Stimulated activated CD8-positive, alpha-beta memory T cell treated with anti-CD3 and anti-CD28 coated beads, Interleukin-4, amount 100 ng/mL, for 48 hours (primary cell): ENCODE results near the gene LCN1.

Source experiments
- DNase-seq: peaks from one replicate; pipeline ENCODE4 v3.0.0-alpha.2; 2020

The LCN1 gene

DNA sequence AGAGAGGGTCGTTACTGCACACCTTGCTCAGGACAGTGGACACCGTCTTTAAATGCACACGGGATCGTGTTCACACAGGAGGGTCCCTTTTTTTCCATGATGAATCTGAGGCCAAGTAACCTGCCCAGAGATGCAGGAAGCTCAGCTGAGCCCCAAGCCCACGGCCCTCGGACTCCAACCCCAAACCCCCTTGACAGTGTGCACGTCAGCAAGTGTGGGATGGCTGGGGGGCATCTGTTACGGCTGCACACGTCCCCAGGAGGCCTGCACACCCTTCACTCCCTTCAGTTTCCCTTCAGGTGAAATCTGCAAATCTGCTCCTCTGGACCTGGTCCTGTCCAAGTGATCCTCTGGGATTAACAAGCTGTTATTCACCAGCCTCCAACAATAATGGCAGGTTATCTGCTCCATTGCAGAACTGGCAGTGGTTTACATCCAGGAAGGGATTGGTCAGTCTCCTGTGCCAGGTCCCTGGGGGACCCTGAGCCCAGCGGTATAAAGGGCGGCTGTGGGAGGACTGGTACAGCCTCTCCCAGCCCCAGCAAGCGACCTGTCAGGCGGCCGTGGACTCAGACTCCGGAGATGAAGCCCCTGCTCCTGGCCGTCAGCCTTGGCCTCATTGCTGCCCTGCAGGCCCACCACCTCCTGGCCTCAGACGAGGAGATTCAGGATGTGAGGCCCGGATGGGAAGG lies at the start of gene LCN1:
Gene LCN1 (plus strand): TSS at position 525 of the 692 bp plus-strand sequence. CDS start 58 bp downstream, at position 583.
- no peak for DNase-seq

DNA sequence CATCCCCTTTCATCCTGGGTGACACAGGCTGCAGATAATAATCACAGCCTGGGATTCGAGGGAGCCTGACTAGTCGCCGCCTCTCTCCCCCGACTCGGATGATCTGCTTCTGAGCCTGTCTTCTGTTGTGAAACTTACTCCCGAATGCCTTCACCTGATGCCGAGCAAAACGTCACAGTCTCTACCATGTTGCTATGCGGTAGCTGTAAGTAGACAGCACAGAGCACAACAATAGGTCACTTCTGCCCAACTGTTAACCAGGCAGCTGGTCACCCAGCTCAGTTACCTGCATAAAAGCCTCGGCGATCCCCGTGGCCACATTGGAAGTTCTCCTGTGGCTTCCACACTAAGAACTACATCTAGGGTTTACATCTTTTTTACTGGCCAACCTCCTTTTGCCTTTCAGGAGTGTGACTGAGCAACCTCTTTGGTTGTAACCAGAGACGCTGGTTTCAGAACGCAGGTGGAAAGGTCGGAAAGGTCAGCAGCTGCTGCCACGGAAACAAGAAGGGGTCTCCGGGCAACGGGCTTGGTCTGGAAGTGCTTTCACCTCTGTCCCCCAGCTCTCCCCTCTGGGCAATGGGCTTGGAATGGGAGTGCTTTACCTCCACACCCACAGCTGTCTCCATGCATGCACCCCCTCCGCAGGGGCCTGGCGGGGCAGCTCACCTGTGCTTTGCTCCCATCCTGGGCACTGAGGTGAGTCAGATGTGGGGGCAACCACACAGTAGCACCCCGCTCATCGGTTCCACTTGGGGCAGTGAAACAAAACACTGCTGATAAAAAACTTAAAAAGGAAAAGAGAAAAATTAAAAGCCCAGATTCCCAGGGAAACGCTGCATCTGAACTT lies 49.2 kb upstream of the LCN1 start:
- DNase-seq, result no peak

DNA sequence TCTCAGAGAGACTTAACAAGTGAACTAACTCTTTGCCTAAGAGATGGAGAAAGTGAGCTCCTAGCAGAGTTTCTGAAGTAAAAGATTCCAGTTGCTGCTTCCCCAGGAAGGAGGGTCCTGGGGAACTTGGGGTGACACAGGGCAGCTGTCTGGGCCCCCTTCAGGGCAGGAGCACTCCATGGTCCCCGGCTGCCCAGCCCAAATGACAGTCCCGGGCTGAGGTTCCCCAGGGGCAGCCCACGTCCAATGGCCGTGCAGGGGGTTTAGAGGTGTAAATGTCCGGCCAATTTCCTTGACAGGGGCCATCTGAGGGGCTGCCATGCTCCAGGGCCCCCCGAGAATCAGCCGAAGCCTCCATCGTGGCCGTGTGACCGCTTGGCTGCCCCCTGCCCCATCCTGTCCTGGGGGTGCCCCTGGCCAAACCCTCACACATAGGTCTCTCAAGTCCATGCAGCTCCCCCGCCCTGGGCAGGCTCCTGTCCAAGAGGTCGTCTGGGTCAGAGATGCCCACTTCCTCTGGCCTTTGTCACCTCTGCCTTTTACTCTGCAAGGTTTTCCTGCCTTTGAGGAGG lies 47.2 kb upstream of the LCN1 start:
- DNase-seq, result no peak

DNA sequence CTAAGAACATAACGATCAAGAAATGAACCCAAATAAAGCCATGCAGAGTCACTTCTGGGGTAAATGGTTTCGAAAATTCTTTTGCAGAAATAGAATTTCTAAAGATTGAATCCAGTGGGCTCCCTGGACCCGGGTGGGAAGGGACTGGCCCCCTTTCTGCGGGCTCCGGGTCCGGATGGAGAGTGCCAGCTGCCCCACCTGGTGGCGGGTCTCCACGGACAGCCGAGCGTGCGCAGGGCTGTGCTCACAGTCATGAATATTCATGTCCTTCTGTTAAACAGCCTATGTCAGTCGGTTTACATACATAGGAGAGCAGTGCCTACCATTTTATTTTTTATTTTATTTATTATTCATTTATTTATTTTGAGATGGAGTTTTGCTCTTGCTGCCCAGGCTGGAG lies 46.3 kb upstream of the LCN1 start:
- DNase-seq, result peak; percentile 48

DNA sequence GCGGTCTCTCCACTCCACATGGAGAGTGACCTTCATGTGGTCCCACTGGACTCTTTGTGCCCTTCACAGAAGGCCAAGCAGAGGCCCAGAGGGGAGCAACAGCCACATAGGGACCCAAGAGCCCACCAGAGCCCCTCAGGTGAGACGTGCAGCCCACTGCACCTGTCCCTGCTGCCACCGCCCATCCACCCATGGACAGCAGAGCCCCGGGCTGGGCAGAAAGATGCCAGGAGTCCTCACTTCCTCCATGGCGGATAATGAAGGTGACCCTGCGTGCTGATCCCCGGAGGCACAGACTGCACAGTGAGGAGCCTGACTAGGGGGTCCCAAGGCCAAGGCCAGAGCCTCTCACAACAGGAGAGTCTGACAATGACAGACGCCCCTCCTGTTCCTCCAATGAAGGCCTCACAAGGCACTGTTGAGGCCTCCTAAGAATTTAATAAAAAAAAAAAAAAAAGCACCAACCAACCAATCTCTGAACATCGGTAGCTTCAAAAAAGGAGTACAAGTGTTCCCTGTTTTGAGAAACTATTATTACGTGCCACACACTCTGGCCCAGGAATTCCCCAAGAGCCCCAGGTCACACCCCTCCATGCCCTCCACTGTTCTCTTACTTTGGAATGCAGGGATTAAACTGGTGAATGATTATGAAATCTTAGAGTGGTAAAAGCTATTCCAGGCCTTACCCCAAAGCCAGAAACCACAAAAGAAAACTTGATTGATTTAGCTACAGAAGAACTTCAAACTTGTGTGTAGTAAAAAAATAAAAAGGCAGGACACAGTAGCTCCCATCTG lies 44.5 kb upstream of the LCN1 start:
- DNase-seq, result no peak

DNA sequence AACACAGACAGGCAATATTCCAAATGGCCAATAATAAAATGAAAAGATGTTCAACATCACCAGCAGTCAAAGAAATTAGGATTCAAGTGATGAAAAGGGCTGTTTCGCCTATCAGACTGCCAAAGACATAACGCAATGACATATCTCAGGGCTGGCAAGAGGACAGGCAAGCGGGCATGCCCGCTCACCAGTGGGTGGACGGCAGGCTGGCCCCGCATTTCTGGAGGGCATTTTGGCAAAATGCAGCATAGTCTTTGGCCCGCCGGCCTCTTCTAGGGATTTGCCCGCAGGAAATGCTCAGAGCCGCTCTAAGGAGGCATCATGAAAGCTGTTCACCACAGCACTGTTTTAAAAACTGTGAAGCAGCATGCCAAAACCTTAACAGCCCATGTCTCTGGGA lies 43.0 kb upstream of the LCN1 start:
- DNase-seq, result no peak

DNA sequence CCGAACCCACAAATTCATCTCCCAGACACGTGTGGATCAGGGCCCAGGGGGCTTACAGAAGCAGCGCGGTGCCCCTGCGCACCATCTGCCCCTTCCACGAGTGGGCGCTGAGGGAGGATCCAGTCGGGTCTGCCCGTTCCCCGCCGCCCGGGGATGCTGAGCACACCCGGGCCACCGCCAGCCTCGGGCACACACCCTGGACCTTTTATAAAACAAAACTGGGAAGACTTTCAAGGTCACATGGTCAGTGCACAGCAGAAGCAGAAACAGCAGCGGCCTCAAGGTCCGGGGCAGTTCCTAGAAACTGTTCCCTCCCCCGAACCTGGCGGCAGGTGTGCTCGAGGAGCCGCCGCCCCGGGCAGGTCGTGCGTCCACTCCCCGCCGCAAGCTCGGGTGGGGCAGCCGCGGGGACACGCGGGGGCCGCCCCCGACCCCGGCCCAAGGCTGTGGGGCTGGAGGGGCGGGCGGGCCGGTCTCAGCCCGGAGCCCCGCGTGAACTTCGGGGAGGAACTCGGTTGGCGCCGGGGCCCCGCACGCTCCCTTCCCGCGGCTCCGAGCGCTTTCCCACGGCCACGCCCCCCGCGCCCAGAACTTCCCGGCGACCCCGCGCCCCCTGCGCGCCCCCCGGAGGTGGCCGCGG lies 42.3 kb upstream of the LCN1 start:
- no peak for DNase-seq

DNA sequence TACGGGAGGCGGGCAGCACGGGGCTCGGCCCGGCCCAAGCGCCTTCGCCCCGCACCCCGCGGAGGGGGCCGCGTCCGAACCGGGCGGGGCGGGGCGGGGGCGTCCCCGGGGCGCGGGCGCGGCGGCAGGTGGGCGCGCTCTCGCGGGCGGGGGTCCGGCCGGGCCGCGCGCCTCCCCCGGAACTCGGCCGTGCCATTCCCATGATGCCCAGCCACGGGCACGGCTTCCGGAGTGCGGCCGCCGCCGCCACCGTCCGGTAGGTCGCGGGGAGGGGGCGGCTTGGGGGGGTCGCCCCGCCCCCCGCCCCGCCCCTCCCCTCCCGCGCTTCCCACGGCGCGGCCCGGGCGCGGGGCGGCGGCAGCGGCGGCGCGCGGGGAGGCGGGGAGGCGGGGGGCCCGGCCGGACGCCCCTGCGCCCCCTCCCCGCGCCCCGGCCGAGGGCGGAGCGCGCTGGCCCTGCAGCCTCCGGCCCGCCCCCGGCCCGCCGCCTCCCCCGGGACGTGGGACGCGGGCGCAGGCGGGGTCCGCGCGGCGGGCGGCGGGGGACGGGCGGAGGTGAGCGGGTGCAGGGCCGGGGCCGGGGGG lies 41.7 kb upstream of the LCN1 start, which contains the start of gene PPP1R26:
Gene PPP1R26 (plus strand): TSS at position 314 of the 584 bp plus-strand sequence. CDS start 4,729 bp downstream, outside the sequence.
- no peak for DNase-seq

DNA sequence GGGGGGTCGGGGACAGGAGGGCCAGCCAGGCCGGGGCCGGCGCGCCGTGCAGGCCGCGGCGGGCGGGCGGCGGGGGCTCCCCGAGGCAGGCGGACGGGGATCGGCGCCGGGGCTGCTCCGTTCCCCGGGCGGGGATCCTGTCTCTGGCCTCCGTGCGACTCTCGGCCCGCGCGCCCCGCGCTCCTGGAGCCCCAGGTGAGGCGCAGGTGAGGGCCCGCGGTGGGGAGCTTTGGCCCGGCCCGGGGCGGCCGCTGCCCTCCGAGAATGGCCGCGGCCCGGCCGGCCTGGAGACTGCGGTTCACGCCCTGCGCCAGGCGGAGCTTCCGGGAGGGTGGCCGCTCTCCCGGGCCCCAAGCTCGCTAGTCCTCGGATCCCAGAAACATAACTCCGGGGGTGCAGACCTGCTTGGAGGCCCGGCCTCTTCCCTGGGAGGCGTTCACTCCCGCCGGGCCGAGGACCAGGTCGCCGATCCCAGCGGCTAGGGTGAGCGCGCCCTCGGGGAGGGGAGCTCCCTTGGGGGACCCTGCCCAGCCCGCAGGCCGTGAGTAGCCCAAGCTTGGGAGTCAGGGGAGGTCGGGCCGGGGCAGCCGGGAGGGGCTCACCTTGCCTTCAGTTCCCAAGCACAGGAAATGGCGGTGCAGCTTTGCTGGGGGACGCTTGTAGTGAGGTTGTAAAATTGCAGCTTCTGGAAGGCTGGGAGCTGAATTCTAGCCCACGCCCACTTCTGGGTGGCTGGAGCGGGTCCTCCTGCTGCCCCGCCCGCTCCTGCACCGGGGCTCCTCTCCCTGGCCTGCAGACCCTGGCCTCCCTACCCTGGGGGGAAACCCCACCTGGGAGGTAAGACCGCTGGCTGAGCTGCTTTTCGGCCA lies 40.9 kb upstream of the LCN1 start:
- DNase-seq, result peak; percentile 28

DNA sequence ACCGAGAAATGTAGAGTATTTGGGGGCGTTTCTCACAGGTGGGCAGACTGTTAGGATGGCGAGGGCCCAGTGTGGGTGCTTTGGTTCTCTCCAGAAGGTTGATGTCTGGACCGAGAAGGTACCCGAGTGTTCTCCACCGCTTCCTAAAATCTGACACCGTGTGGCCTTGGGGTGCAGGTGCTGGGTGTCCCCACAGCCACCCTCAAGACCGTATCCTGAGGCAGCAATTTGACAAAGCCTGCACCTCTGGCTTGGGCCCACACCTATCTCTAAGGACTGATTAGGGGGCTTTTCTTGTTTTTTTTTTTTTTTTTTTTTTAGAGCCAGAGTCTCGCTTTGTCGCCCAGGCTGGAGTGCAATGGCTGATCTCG lies 40.3 kb upstream of the LCN1 start:
- DNase-seq, result no peak

DNA sequence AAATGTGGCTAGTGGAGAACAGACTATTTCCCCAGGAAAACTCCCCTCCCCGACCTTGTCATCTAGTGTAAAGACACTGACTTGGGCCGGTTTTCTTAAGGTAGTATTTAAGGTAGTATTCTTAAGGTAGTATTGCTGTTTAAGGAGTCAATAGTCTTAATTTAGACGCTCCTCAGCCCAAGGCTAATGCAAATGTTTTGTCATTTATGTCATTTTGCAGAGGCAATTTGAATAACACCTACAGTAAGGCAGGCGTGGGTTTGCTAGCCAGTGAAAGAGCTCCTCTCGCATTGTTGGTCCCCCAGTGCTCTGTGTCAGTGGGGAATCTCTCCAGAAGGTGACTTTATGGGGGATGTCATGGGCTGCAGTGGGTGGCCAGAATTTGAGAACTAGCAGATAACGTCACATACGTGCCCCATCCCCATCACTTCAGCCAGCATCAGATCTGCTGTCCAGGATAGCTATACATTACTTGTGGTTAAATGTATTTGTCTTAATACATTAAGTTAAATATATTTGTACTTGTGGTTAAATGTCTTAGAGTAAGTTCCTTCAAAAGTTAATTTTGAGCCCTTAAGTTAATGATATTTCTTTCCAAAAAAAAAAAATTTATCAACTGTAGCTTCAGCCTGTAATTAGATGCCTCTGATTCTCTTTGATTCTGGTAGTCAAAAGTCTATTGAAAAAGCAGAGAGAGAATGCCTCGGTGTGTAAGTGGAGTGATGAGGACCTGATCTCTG lies 39.1 kb upstream of the LCN1 start:
- DNase-seq, result no peak

DNA sequence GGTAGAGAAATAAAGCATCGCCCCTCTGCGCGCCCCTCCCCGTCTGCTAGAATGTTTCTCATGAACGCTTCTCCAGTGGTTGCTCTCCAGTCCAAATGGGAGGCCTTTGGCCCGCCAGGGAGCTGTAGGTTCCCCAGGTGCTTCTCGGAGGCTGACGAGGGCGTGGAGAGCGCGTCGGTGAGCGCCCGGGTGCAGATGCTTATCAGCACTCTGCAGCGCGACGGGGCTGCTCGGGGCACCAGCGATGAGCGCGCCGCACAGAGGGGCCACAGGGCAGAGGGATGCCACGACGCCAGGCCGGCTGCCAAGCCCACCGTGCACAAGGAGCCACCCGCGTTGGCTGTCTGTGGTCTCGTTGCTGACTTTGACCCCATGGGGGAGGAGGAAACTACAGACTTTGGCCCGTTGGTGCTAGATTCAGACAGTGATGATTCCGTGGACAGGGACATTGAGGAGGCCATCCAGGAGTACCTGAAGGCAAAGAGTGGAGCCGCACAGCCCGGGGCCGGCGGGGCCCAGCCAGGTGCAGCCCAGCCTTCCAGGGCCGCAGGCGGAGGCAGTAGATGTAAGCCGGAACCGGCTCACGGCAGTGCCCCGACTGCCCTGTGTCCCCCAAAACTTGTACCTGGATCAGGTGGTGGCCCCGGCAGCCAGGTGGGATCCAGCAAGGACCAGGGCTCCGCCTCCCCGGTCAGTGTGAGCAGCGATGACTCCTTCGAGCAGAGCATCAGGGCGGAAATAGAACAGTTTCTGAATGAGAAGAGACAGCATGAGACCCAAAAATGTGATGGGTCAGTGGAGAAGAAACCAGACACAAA lies 36.6 kb upstream of the LCN1 start:
- no peak for DNase-seq

DNA sequence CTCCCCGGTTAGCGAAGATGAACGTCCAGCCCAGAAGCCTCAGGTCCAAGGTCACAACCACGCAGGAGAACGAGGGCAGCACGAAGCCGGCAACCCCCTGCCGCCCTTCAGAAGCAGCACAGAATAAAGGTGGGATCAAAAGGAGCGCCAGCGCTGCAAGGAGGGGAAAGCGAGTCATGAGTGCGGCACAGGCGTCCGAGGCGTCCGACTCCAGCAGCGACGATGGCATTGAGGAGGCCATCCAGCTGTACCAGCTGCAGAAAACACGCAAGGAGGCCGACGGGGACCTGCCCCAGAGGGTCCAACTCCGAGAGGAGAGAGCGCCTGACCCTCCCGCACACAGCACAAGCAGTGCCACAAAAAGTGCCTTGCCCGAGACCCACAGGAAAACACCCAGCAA lies 35.9 kb upstream of the LCN1 start:
- DNase-seq, result no peak

DNA sequence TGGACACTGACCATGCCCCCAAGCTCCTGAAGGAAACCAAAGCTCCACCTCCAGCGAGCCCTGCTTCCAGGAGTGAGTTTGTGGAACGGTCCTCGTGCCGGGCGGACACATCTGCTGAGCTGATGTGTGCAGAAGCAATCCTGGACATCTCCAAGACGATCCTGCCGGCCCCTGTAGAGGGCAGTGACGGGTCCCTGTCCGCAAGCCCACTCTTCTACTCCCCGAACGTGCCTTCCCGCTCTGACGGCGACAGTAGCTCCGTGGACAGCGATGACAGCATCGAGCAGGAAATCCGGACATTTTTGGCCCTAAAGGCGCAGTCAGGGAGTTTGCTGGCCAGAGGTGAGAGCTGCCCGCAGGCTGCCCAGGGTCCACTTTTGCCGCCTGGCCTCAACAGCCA lies 35.4 kb upstream of the LCN1 start:
- DNase-seq, result no peak

DNA sequence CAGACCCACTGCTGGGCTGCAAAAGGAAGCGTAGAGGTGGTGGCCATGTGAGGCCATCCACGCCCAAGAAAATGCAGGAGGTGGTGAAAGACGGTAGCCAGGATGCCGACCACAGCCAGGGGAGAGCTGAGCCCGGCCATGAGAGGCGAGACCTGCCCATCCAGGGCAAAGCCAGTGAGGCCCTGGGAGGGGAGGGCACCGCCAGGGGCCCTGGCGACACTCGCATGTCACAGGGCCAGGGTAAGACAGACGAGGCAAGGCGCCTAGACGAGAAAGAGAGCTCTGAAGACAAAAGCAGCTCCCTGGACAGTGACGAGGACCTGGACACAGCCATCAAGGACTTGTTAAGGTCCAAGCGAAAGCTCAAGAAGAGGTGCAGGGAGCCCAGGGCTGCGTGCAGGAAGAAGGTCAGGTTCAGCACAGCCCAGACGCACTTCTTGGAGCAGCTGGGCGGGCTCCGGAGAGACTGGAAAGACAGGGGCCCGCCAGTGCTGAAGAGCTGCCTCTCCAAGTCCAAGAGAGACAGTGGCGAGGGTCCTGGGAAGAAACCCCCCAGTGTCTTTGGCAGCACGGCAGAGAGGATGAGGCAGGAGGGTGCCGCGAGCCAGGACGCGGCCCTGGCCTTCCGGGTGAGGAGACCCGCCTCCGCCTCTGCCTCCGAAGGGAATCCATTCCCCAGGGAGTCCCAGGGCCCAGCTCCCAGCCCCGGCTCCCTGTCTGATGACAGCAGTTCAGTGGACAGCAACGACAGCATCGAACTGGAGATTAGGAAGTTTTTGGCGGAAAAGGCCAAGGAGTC lies 34.8 kb upstream of the LCN1 start:
- no peak for DNase-seq

DNA sequence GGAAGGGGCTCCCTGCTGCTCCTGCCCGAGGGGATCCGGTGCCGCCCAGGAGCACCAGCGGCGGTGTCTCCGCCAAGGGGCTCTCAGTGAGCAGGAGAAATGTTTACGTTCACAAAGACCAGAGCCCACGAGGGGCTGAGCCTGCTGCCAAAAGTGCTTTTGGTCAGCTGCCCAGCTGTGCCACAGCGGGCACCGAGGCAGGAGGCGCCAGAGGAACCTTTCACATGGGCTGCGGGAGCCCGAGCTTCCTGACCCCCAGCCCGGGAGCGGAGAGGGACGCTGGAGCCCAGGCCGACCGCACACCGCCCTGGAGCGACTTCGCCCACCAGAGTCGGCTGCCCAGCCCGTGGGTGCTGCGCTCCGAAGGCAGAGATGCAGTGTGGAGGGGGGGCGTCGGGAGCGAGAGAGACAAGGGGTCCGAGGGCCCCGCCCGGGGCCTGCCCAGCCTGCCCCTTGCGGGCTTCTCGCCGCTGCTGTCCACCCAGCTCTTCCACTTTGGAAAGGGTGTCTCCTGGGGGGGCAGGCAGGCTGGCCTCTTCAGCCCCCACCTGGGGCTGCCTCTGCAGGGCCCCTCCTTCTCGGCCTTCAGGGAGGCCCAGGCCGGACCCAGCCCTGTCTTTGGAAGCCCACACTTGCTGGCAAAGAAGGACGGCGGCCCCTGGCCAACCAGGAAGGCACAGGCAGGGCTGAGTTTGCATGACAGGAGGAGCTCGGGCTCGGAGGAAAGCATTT lies 33.8 kb upstream of the LCN1 start:
- DNase-seq, result no peak

DNA sequence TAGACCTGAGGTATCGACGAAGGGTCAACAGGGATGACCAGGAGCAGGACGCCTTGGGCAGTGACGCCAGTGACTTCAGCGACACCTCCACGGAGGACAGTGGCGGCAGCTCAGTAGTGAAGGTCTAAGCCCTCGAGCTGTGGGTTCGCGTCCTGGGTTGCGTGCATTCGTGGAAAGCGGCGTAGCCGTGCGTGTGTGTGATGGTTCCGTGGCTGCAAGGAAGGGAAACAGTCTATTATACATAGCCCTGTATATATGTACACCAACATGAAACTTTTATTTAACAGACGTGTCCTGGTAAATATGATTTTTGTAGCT lies 33.3 kb upstream of the LCN1 start:
- DNase-seq, result no peak

DNA sequence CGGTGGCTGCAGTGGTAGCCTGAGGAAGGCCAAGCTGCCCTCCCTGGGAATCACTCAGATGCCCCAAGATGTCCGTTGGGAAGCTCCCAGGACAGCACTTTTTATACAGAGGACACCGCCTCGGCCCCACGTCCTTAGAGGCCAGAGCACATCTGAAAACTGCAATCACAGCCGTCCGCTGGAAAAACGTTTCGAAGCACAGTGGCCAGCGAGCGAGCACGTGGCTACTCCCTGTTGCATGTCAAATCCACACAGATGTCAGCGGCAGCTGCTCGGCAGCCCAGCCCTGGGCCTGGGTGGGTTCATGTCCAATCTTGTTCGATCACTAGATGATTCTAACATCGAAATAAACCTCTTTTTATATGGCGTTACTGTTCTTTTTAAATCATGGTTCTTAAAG lies 32.7 kb upstream of the LCN1 start:
- no peak for DNase-seq
